Keratinocyte (primary cell): ENCODE measurements around the gene CCDC28B. TPM values are rescaled to one million over a fixed set of nuclear protein-coding genes. Genes with fewer than 3 reads are reported as not detected.

ENCODE experiments used
- DNase-seq: peaks from one replicate; pipeline ENCODE4 v3.0.0-alpha.2; 2011; ENCODE audit warnings: low read depth, missing footprints, low spot score
- FAIRE-seq: peaks from 2 replicates; lab custom pipeline; 2011; peaks lifted over from hg19 to GRCh38; lab: Jason Lieb, UNC
- H2AFZ ChIP-seq: 2 replicates; pipeline ENCODE4 v1.6.0; 2012; ENCODE audit warnings: low read length, control low read depth, inconsistent platforms; ENCODE audit not compliant: control insufficient read depth
- H3K27ac ChIP-seq: 2 replicates; pipeline ENCODE4 v1.5.1; 2011; ENCODE audit warnings: low read length; ENCODE audit not compliant: control insufficient read depth, insufficient read depth
- H3K27me3 ChIP-seq: 3 replicates; pipeline ENCODE4 v1.6.0; 2011; ENCODE audit warnings: low read length; ENCODE audit not compliant: control insufficient read depth, insufficient read depth; ENCODE audit errors: extremely low read depth
- H3K36me3 ChIP-seq, 2 experiments: 2 replicates in 1 of 2; 3 replicates in 1 of 2; pipeline ENCODE4 v1.5.1; 2011; ENCODE audit warnings: low read length in 2 of 2, mild to moderate bottlenecking in 1 of 2; ENCODE audit not compliant: control insufficient read depth in 2 of 2, insufficient read depth in 2 of 2; ENCODE audit errors: extremely low read depth in 1 of 2
- H3K4me1 ChIP-seq: 3 replicates; pipeline ENCODE4 v1.5.1; 2011; ENCODE audit warnings: low read length; ENCODE audit not compliant: control insufficient read depth, insufficient read depth; ENCODE audit errors: extremely low read depth
- H3K4me2 ChIP-seq: 3 replicates; pipeline ENCODE4 v1.6.0; 2011; ENCODE audit warnings: low read depth, low read length; ENCODE audit not compliant: control insufficient read depth, insufficient read depth; ENCODE audit errors: extremely low read depth
- H3K4me3 ChIP-seq, 3 experiments: fragments of 200-600 bp in 1 of 3; sonication (generic) in 1 of 3; 2 replicates in 2 of 3; 3 replicates in 1 of 3; pipeline ENCODE4 v1.5.1; 2011 to 2016; ENCODE audit warnings: low read length in 3 of 3, mild to moderate bottlenecking in 3 of 3, control low read depth in 2 of 3, inconsistent platforms in 1 of 3, low read depth in 1 of 3, mixed read lengths in 1 of 3, mixed run types in 1 of 3, moderate library complexity in 1 of 3; ENCODE audit not compliant: control insufficient read depth in 2 of 3, insufficient read depth in 2 of 3; ENCODE audit errors: extremely low read depth in 1 of 3
- H3K79me2 ChIP-seq: 2 replicates; pipeline ENCODE4 v1.6.0; 2012; ENCODE audit warnings: low read length; ENCODE audit not compliant: control insufficient read depth, insufficient read depth
- H3K9ac ChIP-seq: 3 replicates; pipeline ENCODE4 v1.6.0; 2011; ENCODE audit warnings: low read length; ENCODE audit not compliant: control insufficient read depth, insufficient read depth; ENCODE audit errors: extremely low read depth
- H3K9me1 ChIP-seq: 3 replicates; pipeline ENCODE4 v1.6.0; 2011; ENCODE audit warnings: low read length; ENCODE audit not compliant: control insufficient read depth, insufficient read depth; ENCODE audit errors: extremely low read depth
- H3K9me3 ChIP-seq: 2 replicates; pipeline ENCODE4 v1.5.1; 2012; ENCODE audit warnings: low read depth, low read length; ENCODE audit not compliant: control insufficient read depth
- H4K20me1 ChIP-seq: 3 replicates; pipeline ENCODE4 v1.6.0; 2011; ENCODE audit warnings: low read length; ENCODE audit not compliant: control insufficient read depth, insufficient read depth; ENCODE audit errors: extremely low read depth
- CTCF ChIP-seq, 3 experiments: IDR thresholded peaks in 1 of 3; conservative IDR thresholded peaks in 1 of 3; optimal IDR thresholded peaks in 1 of 3; 2 replicates in 2 of 3; 3 replicates in 1 of 3; pipeline versions ENCODE3 to v1.5.1; 2011; ENCODE audit warnings: low read length in 3 of 3, mild to moderate bottlenecking in 3 of 3, moderate library complexity in 2 of 3, control low read depth in 1 of 3, inconsistent platforms in 1 of 3; ENCODE audit not compliant: insufficient read depth in 2 of 3; ENCODE audit errors: extremely low read depth in 1 of 3
- EZH2 ChIP-seq: IDR thresholded peaks from one replicate; pipeline ENCODE4 v1.6.1; 2012; ENCODE audit warnings: inconsistent platforms, mild to moderate bottlenecking, low read length, moderate library complexity
- dilution Hi-C: fragments of 300-500 bp; cut with MboI; formaldehyde crosslinking; loops from one replicate; pipeline ENCODE4 v1.7.0; 2020; ENCODE audit warnings: low sequenced_read_pairs; ENCODE audit not compliant: extremely low pct_ligation_motif_present
- polyA plus RNA-seq, 5 experiments: library from polyadenylated mRNA; depleted of rRNA in 3 of 5; stranded (reverse) in 3 of 5; stranded (forward) in 1 of 5; unstranded in 1 of 5; fragments of >200 nt; gene quantifications; 1 replicate in 1 of 5; 2 replicates in 3 of 5; 3 replicates in 1 of 5; pipeline versions ENCODE4 v1.2.1 to v1.2.3, GENCODE V29; 2011 to 2012; ENCODE audit warnings: missing spikeins in 2 of 5, low read depth in 1 of 5, low replicate concordance in 1 of 5

The CCDC28B gene
- polyA plus RNA-seq, 1 donor (not counting 4 experiments of a cell fraction or from before 2014, with no cell fraction given), result 3.6 TPM

GRCh38 chr1:32195531-32195930, 4.9 kb upstream of the CCDC28B start:
- DNase-seq (no peak), FAIRE-seq (no peak)
- Histone ChIP-seq H4K20me1 (no peaks in the 10 kb centered on the region), H3K36me3 (peaks cover 41 to 58% of the 10 kb centered on the region in 2 experiments), H3K9me3 (no peaks in the 10 kb centered on the region), H2AFZ (no peak overlapping the region), H3K27ac (no peak overlapping the region), H3K4me2 (no peak overlapping the region), H3K27me3 (no peaks in the 10 kb centered on the region), H3K79me2 (no peaks in the 10 kb centered on the region), H3K9ac (no peak overlapping the region), H3K4me1 (peaks cover 7% of the 10 kb centered on the region), H3K4me3 (no peak overlapping the region), H3K9me1 (no peaks in the 10 kb centered on the region)
- dilution Hi-C loops, result no loop called here
- TF ChIP-seq EZH2 (no peak), CTCF (optimal IDR thresholded peaks at IDR 0.05 in 1 of 3, IDR thresholded peaks at IDR 0.05 in 1 of 3, conservative IDR thresholded peaks at IDR 0.05 in 1 of 3; ENCODE audit: extremely low read depth in 1 of 3, insufficient read depth in 2 of 3, low read length in 3 of 3) (no peak)

- Histone ChIP-seq H3K79me2 (no peaks in the 10 kb centered on the region), H4K20me1 (no peaks in the 10 kb centered on the region), H3K4me2 (no peak overlapping the region), H3K9ac (no peak overlapping the region), H3K9me3 (no peaks in the 10 kb centered on the region), H2AFZ (no peak overlapping the region), H3K36me3 (peaks cover 39 to 55% of the 10 kb centered on the region in 2 experiments), H3K4me3 (no peak overlapping the region), H3K27ac (no peak overlapping the region), H3K27me3 (no peaks in the 10 kb centered on the region), H3K4me1 (peaks cover 9% of the 10 kb centered on the region), H3K9me1 (no peaks in the 10 kb centered on the region)
- dilution Hi-C loops, result no loop called here
- TF ChIP-seq EZH2 (no peak), CTCF (optimal IDR thresholded peaks at IDR 0.05 in 1 of 3, IDR thresholded peaks at IDR 0.05 in 1 of 3, conservative IDR thresholded peaks at IDR 0.05 in 1 of 3; ENCODE audit: extremely low read depth in 1 of 3, insufficient read depth in 2 of 3, low read length in 3 of 3) (no peak)
- DNase-seq, result no peak
- no peak for FAIRE-seq
Measured at GRCh38 chr1:32195972-32196823, 4.2 kb upstream of the CCDC28B start.
